Suprapubic skin (tissue), 4 donors: ENCODE data around the gene GRWD1. TPM values are rescaled to one million over a fixed set of nuclear protein-coding genes. Genes with fewer than 3 reads are reported as not detected.

Source experiments
- DNase-seq, 2 donors: peaks; one replicate each; pipeline ENCODE4 v3.0.0-alpha.2; 2019; ENCODE audit warnings: low spot score in 2 of 2
- H3K27ac ChIP-seq: fragments of 200-600 bp; sonication (generic); one replicate; pipeline ENCODE4 v1.5.1; 2019
- H3K27me3 ChIP-seq: fragments of 200-600 bp; sonication (generic); one replicate; pipeline ENCODE4 v1.5.1; 2019
- H3K36me3 ChIP-seq: fragments of 200-600 bp; sonication (generic); one replicate; pipeline ENCODE4 v1.5.1; 2019
- H3K4me1 ChIP-seq: fragments of 200-600 bp; sonication (generic); one replicate; pipeline ENCODE4 v1.5.1; 2019
- H3K4me3 ChIP-seq: fragments of 200-600 bp; sonication (generic); one replicate; pipeline ENCODE4 v1.5.1; 2019; ENCODE audit warnings: mild to moderate bottlenecking
- H3K9me3 ChIP-seq: fragments of 200-600 bp; sonication (generic); one replicate; pipeline ENCODE4 v1.5.1; 2019
- CTCF ChIP-seq, 2 donors: fragments of 200-600 bp in 1 of 2; fragments of 450-650 bp in 1 of 2; sonication (generic) in 1 of 2; IDR thresholded peaks; one replicate each; pipeline ENCODE4 v1.5.1; 2016 to 2019; ENCODE audit warnings: antibody characterized with exemption in 2 of 2, mild to moderate bottlenecking in 1 of 2, moderate library complexity in 1 of 2
- EP300 ChIP-seq: sonication (generic); formaldehyde crosslinking; IDR thresholded peaks from one replicate; pipeline ENCODE4 v1.6.1; 2017; ENCODE audit warnings: antibody characterized with exemption
- POLR2A ChIP-seq, 2 donors: fragments of 450-650 bp; IDR thresholded peaks; one replicate each; pipeline ENCODE4 v1.6.1; 2017; ENCODE audit warnings: antibody characterized with exemption in 2 of 2, mild to moderate bottlenecking in 2 of 2, moderate library complexity in 2 of 2
- POLR2AphosphoS5 ChIP-seq, 3 donors: sonication (generic); formaldehyde crosslinking; IDR thresholded peaks; one replicate each; pipeline ENCODE4 v1.6.1; 2017; ENCODE audit warnings: antibody characterized with exemption in 3 of 3
- WGBS: methylation state at CpG from one replicate; pipeline ENCODE4 v1.1.5; 2018; 5-methylcytosine and 5-hydroxymethylcytosine counted together
- total RNA-seq, 4 donors: library from RNA; depleted of rRNA; stranded (reverse); fragments of >200 nt; gene quantifications; one replicate each; pipeline ENCODE4 v1.1.0, GENCODE V29; 2016

The GRWD1 gene
- total RNA-seq, 4 donors from 2014 or later = 24.5 to 53.4 (median 40.1) TPM

- Histone ChIP-seq H3K27ac (no peak overlapping the region), H3K36me3 (peaks cover 42% of the 10 kb centered on the region), H3K27me3 (peaks cover 26% of the 10 kb centered on the region), H3K4me1 (peaks cover 37% of the 10 kb centered on the region), H3K9me3 (no peaks in the 10 kb centered on the region), H3K4me3 (peak overlapping the region; percentile 92)
- WGBS = 83% methylated on average over 7 of the region's 7 CpGs
- DNase-seq = no peak
- TF ChIP-seq POLR2A (IDR thresholded peaks at IDR 0.05) (no peak), EP300 (no peak), CTCF (IDR thresholded peaks at IDR 0.05) (no peak), POLR2AphosphoS5 (IDR thresholded peaks at IDR 0.05) (no peak)
These were observed 796 bp downstream of the GRWD1 start for GRCh38 chr19:48446579-48446978.

GRCh38 chr19:48448563-48448962, 2.8 kb downstream of the GRWD1 start:
- Histone ChIP-seq H3K9me3 (no peaks in the 10 kb centered on the region), H3K27me3 (peaks cover 6% of the 10 kb centered on the region), H3K27ac (no peak overlapping the region), H3K4me1 (peaks cover 33% of the 10 kb centered on the region), H3K36me3 (peaks cover 61% of the 10 kb centered on the region), H3K4me3 (no peak overlapping the region)
- DNase-seq = no peak
- WGBS = 91% methylated on average over 4 of the region's 4 CpGs
- TF ChIP-seq POLR2AphosphoS5 (IDR thresholded peaks at IDR 0.05) (no peak), EP300 (no peak), POLR2A (IDR thresholded peaks at IDR 0.05) (no peak), CTCF (IDR thresholded peaks at IDR 0.05) (no peak)

- WGBS = 92% methylated on average over 15 of the region's 23 CpGs
- TF ChIP-seq POLR2A (IDR thresholded peaks at IDR 0.05) (no peak), CTCF (IDR thresholded peaks at IDR 0.05) (no peak), EP300 (no peak), POLR2AphosphoS5 (IDR thresholded peaks at IDR 0.05) (no peak)
- Histone ChIP-seq H3K36me3 (peaks cover 78% of the 10 kb centered on the region), H3K27me3 (no peaks in the 10 kb centered on the region), H3K4me3 (no peak overlapping the region), H3K27ac (no peak overlapping the region), H3K9me3 (no peaks in the 10 kb centered on the region), H3K4me1 (peaks cover 15% of the 10 kb centered on the region)
- no peak for DNase-seq
These were observed 4.7 kb downstream of the GRWD1 start for GRCh38 chr19:48450441-48450840.

GRCh38 chr19:48450863-48451262, 5.1 kb downstream of the GRWD1 start:
- Histone ChIP-seq H3K27ac (no peak overlapping the region), H3K36me3 (peaks cover 82% of the 10 kb centered on the region), H3K27me3 (no peaks in the 10 kb centered on the region), H3K4me1 (peaks cover 15% of the 10 kb centered on the region), H3K9me3 (no peaks in the 10 kb centered on the region), H3K4me3 (no peak overlapping the region)
- DNase-seq = no peak
- 88% methylated on average over 7 of the region's 15 CpGs for WGBS
- TF ChIP-seq CTCF (IDR thresholded peaks at IDR 0.05) (no peak), EP300 (no peak), POLR2AphosphoS5 (IDR thresholded peaks at IDR 0.05) (no peak), POLR2A (IDR thresholded peaks at IDR 0.05) (no peak)

GRCh38 chr19:48451624-48452023, 5.8 kb downstream of the GRWD1 start:
- Histone ChIP-seq H3K36me3 (peaks cover 89% of the 10 kb centered on the region), H3K4me3 (no peak overlapping the region), H3K27me3 (no peaks in the 10 kb centered on the region), H3K27ac (no peak overlapping the region), H3K9me3 (no peaks in the 10 kb centered on the region), H3K4me1 (peaks cover 9% of the 10 kb centered on the region)
- 77% methylated on average over 12 of the region's 12 CpGs for WGBS
- DNase-seq = no peak
- no peak for TF ChIP-seq CTCF (IDR thresholded peaks at IDR 0.05)
- no peak for TF ChIP-seq POLR2AphosphoS5 (IDR thresholded peaks at IDR 0.05)
- TF ChIP-seq EP300 = no peak
- no peak for TF ChIP-seq POLR2A (IDR thresholded peaks at IDR 0.05)
